HCT116 (cell line): ENCODE results near the gene RALGPS1. TPM values are rescaled to one million over a fixed set of nuclear protein-coding genes. Genes with fewer than 3 reads are reported as not detected.
A peak's percentile ranks its signal among the peaks of the same experiment; 100 is the strongest.

Experiments
- ATAC-seq: fragments of 200-7000 bp; cut with Tn5 transposase; 2 replicates; pipeline ENCODE4 v1.9.1; 2020; ENCODE audit warnings: mild to moderate bottlenecking, moderate library complexity
- BruUV-seq: library from RNA; stranded (reverse); fragments of 400-500 nt; replicated peaks from 2 replicates; lab custom pipeline; 2021; lab: Mats Ljungman, UMichigan
- CTCF ChIA-PET: fragments of 300-600 bp; sonication (Branson Sonifier 250); formaldehyde crosslinking; loops from one replicate; lab custom pipeline; 2021; ENCODE audit warnings: antibody characterized with exemption; lab: Charles Lee
- POLR2A ChIA-PET: fragments of 300-600, 350-600 bp; sonication (Branson Sonifier 250); formaldehyde crosslinking; loops from one replicate; lab custom pipeline; 2021; ENCODE audit warnings: antibody characterized with exemption; lab: Charles Lee
- RAD21 ChIA-PET, 2 experiments: fragments of 300-600 bp; sonication (Branson Sonifier 250); formaldehyde crosslinking; loops; one replicate each; lab custom pipeline; 2023; ENCODE audit warnings: low total read pairs in 2 of 2; ENCODE audit not compliant: uncharacterized antibody in 2 of 2, unreplicated experiment in 2 of 2, low non-redundant PET in 1 of 2; lab: Charles Lee
- DNase-seq: peaks from one replicate; pipeline ENCODE4 v3.0.0-alpha.2; 2010; ENCODE audit warnings: low read depth, low spot score
- H2AFZ ChIP-seq: fragments of 200-600 bp; shearing (Covaris generic), sonication (generic); 2 replicates; pipeline ENCODE4 v1.6.1; 2017; ENCODE audit warnings: low read depth, mixed run types, mixed read lengths, antibody characterized with exemption, low read length; ENCODE audit not compliant: poor library complexity, severe bottlenecking
- H3K27ac ChIP-seq: 2 replicates; pipeline ENCODE4 v1.5.1; 2012; ENCODE audit warnings: low read depth, low read length
- H3K27me3 ChIP-seq: fragments of 200-600 bp; sonication (generic); 2 replicates; pipeline ENCODE4 v1.6.1; 2016; ENCODE audit warnings: mixed run types, low read length, mixed read lengths; ENCODE audit not compliant: insufficient read depth
- H3K36me3 ChIP-seq, 2 experiments: fragments of 200-500 bp in 1 of 2; fragments of 200-600 bp in 1 of 2; sonication (Bioruptor generic) in 1 of 2; sonication (generic) in 1 of 2; 2 replicates each; pipeline versions ENCODE4 v1.5.1 to v1.6.1; 2014 to 2016; ENCODE audit warnings: low read length in 2 of 2, inconsistent platforms in 1 of 2, mixed read lengths in 1 of 2, mixed run types in 1 of 2; ENCODE audit not compliant: insufficient read depth in 2 of 2, control insufficient read depth in 1 of 2
- H3K4me1 ChIP-seq, 2 experiments: fragments of 200-600 bp in 1 of 2; sonication (generic) in 1 of 2; 2 replicates each; pipeline versions ENCODE4 v1.5.1 to v1.6.1; 2012 to 2017; ENCODE audit warnings: low read length in 2 of 2, inconsistent platforms in 1 of 2, mild to moderate bottlenecking in 1 of 2, mixed read lengths in 1 of 2, mixed run types in 1 of 2, moderate library complexity in 1 of 2; ENCODE audit not compliant: insufficient read depth in 2 of 2, control insufficient read depth in 1 of 2
- H3K4me2 ChIP-seq: fragments of 200-600 bp; sonication (generic); 2 replicates; pipeline ENCODE4 v1.6.1; 2017; ENCODE audit warnings: mixed run types, low read length, mixed read lengths
- H3K4me3 ChIP-seq, 2 experiments: fragments of 200-600 bp in 1 of 2; sonication (generic) in 1 of 2; replicated peaks in 1 of 2; 2 replicates each; pipeline ENCODE4 v1.5.1; 2011 to 2016; ENCODE audit warnings: low read length in 2 of 2, control low read depth in 1 of 2, low read depth in 1 of 2, mild to moderate bottlenecking in 1 of 2, mixed read lengths in 1 of 2, mixed run types in 1 of 2
- H3K79me2 ChIP-seq: fragments of 200-600 bp; sonication (generic); 2 replicates; pipeline ENCODE4 v1.6.1; 2017; ENCODE audit warnings: mild to moderate bottlenecking, mixed run types, low read length, moderate library complexity, mixed read lengths; ENCODE audit not compliant: insufficient read depth
- H3K9ac ChIP-seq: fragments of 200-600 bp; sonication (generic); 2 replicates; pipeline ENCODE4 v1.6.1; 2016; ENCODE audit warnings: low read length, mixed read lengths
- H3K9me2 ChIP-seq: fragments of 200-600 bp; sonication (generic), shearing (Covaris generic); 2 replicates; pipeline ENCODE4 v1.6.1; 2017; ENCODE audit warnings: mixed run types, mild to moderate bottlenecking, moderate library complexity; ENCODE audit not compliant: insufficient read depth
- H3K9me3 ChIP-seq, 2 experiments: fragments of 200-500 bp in 1 of 2; fragments of 200-600 bp in 1 of 2; sonication (Bioruptor generic) in 1 of 2; sonication (generic) in 1 of 2; 2 replicates each; pipeline ENCODE4 v1.6.1; 2014 to 2017; ENCODE audit warnings: low read length in 2 of 2, mixed read lengths in 2 of 2, inconsistent platforms in 1 of 2, low read depth in 1 of 2, mild to moderate bottlenecking in 1 of 2, mixed run types in 1 of 2, moderate library complexity in 1 of 2; ENCODE audit not compliant: control insufficient read depth in 1 of 2, insufficient read depth in 1 of 2
- H4K20me1 ChIP-seq: fragments of 200-600 bp; sonication (generic), shearing (Covaris generic); 2 replicates; pipeline ENCODE4 v1.6.1; 2017; ENCODE audit warnings: mixed run types, mild to moderate bottlenecking, moderate library complexity; ENCODE audit not compliant: insufficient read depth
- CBX3 ChIP-seq: IDR thresholded peaks from 2 replicates; pipeline ENCODE4 v1.6.1; 2012; ENCODE audit warnings: low read depth
- ELF1 ChIP-seq: IDR thresholded peaks from 2 replicates; pipeline ENCODE4 v1.6.1; 2012; ENCODE audit warnings: low read depth, borderline replicate concordance
- EZH2 ChIP-seq: fragments of 200-600 bp; sonication (generic); IDR thresholded peaks from 2 replicates; pipeline ENCODE4 v1.6.1; 2017; ENCODE audit warnings: antibody characterized with exemption, mixed run types
- POLR2AphosphoS5 ChIP-seq: IDR thresholded peaks from 2 replicates; pipeline ENCODE4 v1.6.1; 2011; ENCODE audit warnings: mild to moderate bottlenecking, low read depth, low read length, moderate library complexity
- RAD21 ChIP-seq: IDR thresholded peaks from 2 replicates; pipeline ENCODE4 v1.6.1; 2012; ENCODE audit warnings: low read depth, mild to moderate bottlenecking
- TCF7L2 ChIP-seq: IDR thresholded peaks from 2 replicates; pipeline ENCODE4 v1.7.0; 2011; ENCODE audit warnings: borderline replicate concordance, inconsistent platforms; ENCODE audit not compliant: insufficient read depth, insufficient read length; ENCODE audit errors: extremely low read depth
- ZNF274 ChIP-seq: fragments of 200-500 bp; sonication (Bioruptor generic); IDR thresholded peaks from 2 replicates; pipeline ENCODE4 v1.6.1; 2014; ENCODE audit warnings: mild to moderate bottlenecking, low read depth, low read length, inconsistent platforms
- intact Hi-C: fragments of 100-400 bp; cut with micrococcal nuclease; formaldehyde crosslinking; loops from 2 replicates; pipeline ENCODE4 v1.10.0; 2022
- total RNA-seq: library from RNA; stranded (reverse); gene quantifications from one replicate; pipeline ENCODE4 v1.2.1, GENCODE V29; 2021; ENCODE audit not compliant: unreplicated experiment
- TF ChIP-seq, protein P1 (sequence below): IDR thresholded peaks from 2 replicates; pipeline ENCODE4 v1.6.1; 2011; ENCODE audit warnings: mild to moderate bottlenecking, low read length, moderate library complexity; ENCODE audit not compliant: insufficient replicate concordance; ENCODE audit errors: extremely low read depth
- TF ChIP-seq, protein P2 (sequence below): IDR thresholded peaks from 2 replicates; pipeline ENCODE4 v1.6.1; 2012
- TF ChIP-seq, protein P3 (sequence below), 3 experiments: fragments of 200-600 bp in 1 of 3; sonication (generic) in 1 of 3; IDR thresholded peaks in 2 of 3; conservative IDR thresholded peaks in 1 of 3; 2 replicates each; pipeline ENCODE4 v1.5.1; 2012 to 2017; ENCODE audit warnings: low read depth in 2 of 3, low read length in 2 of 3, antibody characterized with exemption in 1 of 3, borderline replicate concordance in 1 of 3, control low read depth in 1 of 3, mild to moderate bottlenecking in 1 of 3, mixed read lengths in 1 of 3, mixed run types in 1 of 3, moderate library complexity in 1 of 3; ENCODE audit not compliant: insufficient read depth in 1 of 3

Gene RALGPS1
- total RNA-seq, 1 experiment from 2014 or later: 7.6 TPM

DNA sequence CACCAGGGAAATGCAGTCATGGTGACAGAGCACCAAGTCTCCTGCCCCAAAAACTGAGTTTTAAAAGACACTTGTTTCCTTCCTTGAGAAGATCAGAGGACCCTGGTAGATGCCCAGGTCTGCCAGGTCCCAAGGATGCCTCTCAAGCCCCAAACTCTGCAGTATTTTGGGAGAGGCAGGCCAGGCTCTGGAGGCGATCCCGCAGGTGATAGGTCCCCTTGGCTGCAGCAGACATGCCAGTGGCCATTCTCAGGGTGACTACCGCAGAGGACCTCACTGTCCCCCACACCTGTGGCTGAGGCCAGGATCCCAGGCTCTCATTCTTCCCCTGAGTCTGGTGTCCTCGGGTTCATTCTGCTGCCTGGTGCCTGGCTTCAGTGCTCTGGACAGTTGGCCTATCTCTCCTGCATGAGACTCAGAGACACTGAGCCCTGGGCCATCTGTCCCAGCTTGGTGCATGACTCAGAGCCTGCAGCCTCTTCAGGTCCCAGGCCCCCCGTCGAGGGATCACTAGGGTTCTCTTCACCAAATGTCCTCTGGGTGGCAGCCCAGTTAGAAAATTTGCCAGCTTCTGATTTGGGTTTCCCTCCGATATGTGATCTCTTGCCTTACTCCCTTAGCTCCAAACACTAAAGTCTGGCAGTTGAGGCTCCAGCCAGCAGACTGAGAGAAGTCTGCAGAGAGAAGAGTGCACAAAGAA, 290.3 kb downstream of the RALGPS1 start:
- DNase-seq: no peak
- Histone ChIP-seq H4K20me1 (no peaks in the 10 kb centered on the region), H3K9me2 (no peaks in the 10 kb centered on the region), H3K27me3 (no peaks in the 10 kb centered on the region), H3K9me3 (no peaks in the 10 kb centered on the region), H3K4me3 (no peak overlapping the region), H3K4me1 (peaks cover 8 to 22% of the 10 kb centered on the region in 2 experiments), H3K79me2 (no peaks in the 10 kb centered on the region), H3K36me3 (no peaks in the 10 kb centered on the region), H3K27ac (no peak overlapping the region), H2AFZ (no peak overlapping the region)
- BruUV-seq: no TSS peak
- POLR2A ChIA-PET: interaction anchor here (0.7 to 1.2 kb wide), 2 partner anchors 241 to 251 kb away, joined by 3 to 4 read pairs; no protein-coding TSS in a partner anchor
- ATAC-seq: peak; percentile 93
- no peak for TF ChIP-seq ZNF274
- TF ChIP-seq, protein P1, sequence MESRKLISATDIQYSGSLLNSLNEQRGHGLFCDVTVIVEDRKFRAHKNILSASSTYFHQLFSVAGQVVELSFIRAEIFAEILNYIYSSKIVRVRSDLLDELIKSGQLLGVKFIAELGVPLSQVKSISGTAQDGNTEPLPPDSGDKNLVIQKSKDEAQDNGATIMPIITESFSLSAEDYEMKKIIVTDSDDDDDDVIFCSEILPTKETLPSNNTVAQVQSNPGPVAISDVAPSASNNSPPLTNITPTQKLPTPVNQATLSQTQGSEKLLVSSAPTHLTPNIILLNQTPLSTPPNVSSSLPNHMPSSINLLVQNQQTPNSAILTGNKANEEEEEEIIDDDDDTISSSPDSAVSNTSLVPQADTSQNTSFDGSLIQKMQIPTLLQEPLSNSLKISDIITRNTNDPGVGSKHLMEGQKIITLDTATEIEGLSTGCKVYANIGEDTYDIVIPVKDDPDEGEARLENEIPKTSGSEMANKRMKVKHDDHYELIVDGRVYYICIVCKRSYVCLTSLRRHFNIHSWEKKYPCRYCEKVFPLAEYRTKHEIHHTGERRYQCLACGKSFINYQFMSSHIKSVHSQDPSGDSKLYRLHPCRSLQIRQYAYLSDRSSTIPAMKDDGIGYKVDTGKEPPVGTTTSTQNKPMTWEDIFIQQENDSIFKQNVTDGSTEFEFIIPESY: no peak
- TF ChIP-seq POLR2AphosphoS5: no peak
- TF ChIP-seq RAD21: peak; percentile 76
- TF ChIP-seq ELF1: no peak
- TF ChIP-seq, protein P2, sequence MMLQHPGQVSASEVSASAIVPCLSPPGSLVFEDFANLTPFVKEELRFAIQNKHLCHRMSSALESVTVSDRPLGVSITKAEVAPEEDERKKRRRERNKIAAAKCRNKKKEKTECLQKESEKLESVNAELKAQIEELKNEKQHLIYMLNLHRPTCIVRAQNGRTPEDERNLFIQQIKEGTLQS: no peak
- TF ChIP-seq EZH2: no peak
- TF ChIP-seq CBX3: no peak
- TF ChIP-seq, protein P3, sequence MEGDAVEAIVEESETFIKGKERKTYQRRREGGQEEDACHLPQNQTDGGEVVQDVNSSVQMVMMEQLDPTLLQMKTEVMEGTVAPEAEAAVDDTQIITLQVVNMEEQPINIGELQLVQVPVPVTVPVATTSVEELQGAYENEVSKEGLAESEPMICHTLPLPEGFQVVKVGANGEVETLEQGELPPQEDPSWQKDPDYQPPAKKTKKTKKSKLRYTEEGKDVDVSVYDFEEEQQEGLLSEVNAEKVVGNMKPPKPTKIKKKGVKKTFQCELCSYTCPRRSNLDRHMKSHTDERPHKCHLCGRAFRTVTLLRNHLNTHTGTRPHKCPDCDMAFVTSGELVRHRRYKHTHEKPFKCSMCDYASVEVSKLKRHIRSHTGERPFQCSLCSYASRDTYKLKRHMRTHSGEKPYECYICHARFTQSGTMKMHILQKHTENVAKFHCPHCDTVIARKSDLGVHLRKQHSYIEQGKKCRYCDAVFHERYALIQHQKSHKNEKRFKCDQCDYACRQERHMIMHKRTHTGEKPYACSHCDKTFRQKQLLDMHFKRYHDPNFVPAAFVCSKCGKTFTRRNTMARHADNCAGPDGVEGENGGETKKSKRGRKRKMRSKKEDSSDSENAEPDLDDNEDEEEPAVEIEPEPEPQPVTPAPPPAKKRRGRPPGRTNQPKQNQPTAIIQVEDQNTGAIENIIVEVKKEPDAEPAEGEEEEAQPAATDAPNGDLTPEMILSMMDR (IDR thresholded peaks at IDR 0.05 in 2 of 3, conservative IDR thresholded peaks at IDR 0.05 in 1 of 3; ENCODE audit: borderline replicate concordance in 1 of 3, insufficient read depth in 1 of 3, low read depth in 2 of 3, low read length in 2 of 3): peak; percentile 44 to 67 (median 61)
- TF ChIP-seq TCF7L2: no peak
- TF ChIP-seq, all 23 proteins: peak for 2
- H3K4me2 ChIP-seq: peak overlapping the region; percentile 15; the same call in 1 of the 2 replicates
- intact Hi-C loops: no loop called here
- RAD21 ChIA-PET: interaction anchor here (0.6 to 1.2 kb wide), 4 partner anchors 20 to 263 kb away, joined by 3 to 4 read pairs (median 4); partner anchors contain the start of gene SLC2A8 (in 1 of the 2)
- CTCF ChIA-PET: interaction anchor here (0.6 to 1.7 kb wide), 17 partner anchors 9 to 380 kb away, joined by 3 to 10 read pairs (median 3); partner anchors contain the start of gene SLC2A8
- no peak overlapping the region for H3K9ac ChIP-seq
